GM21786 (cell line): ENCODE results near the gene NOPCHAP1.
"Not testable (repeated sequence)": the region's sequence is repeated elsewhere in the genome, so short reads cannot be mapped to it uniquely, and the experiment has no call there.

Source experiments
- ATAC-seq: cut with Tn5 transposase; IDR thresholded peaks from one replicate; pipeline ENCODE4 v1.9.1; 2021; ENCODE audit not compliant: unreplicated experiment

The NOPCHAP1 gene

GRCh38 chr12:104964167-104964855 is 21.8 kb upstream of the NOPCHAP1 start:
- no peak for ATAC-seq

DNA sequence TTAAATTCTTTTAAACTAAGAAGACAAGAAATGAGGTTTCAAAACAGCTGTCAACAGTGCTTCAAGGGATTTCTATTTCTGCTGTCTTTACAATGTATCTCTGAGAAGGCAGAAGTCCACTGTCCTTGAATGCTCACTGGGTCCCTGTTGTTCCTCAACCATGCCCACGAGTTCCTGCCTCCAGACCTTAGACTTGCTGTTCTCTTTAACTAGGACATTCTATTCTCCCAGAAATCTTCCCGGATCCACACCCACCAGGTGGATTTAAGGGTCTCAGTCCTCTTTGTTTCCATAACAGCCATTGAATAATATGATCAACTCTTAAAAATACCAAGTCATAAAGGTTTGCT is 21.3 kb upstream of the NOPCHAP1 start:
- no peak for ATAC-seq

DNA sequence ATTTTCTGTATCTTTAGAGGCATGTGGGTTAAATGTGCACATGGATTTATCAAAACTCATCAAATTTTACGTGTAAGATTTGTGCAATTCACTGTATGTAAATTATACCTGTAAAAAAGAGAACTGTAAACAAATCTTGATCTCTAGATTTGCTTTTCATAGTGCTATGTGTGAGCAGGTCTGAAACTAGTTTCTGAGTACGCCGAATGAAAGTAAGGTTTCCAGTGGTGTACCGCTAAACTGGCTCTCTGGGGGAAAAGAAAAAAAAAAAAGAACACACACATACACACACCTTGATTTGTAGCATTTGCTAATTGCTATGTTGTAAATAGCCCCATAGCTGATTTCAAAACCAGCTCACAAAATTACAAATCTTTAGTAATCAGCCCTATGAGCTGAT is 19.4 kb upstream of the NOPCHAP1 start:
- ATAC-seq: peak; percentile 91

DNA sequence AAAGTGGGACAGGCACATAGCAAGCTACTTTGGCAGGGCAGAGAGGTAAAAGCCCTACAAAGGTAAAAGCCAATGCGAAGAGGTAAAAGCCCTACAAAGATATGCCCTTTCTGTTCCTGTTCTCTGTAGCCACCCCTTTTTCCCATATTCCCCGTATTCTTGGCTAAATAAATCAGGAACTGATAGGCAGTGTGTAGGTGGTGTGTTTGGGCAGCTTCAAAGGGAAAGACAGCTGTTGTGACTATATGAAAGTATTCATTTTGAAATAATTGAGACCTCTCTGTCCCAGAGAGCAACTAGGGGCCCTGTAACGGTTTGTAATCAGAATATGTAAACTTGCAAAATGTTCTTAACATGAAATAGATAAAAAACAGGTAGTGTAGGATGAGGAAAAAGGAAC is 16.8 kb upstream of the NOPCHAP1 start:
- ATAC-seq: no peak

DNA sequence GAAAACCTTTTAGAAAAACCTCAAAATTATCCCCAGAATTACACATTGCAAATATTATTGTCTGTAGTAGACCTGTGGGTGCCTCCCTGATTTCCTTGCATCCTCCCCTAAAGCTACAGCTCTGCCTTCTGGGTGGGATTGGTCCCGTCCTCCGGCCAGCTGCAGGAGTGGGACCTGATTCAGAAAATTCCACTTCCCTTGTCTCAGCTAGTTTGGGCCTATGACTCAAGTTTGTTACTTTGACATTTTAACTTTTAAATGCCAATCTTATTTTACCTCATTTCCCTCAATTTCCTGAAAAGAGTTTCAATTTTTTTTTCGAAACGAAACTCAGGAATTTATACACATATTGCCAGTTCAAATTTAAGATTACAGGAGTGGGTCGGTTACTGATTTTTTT is 14.8 kb upstream of the NOPCHAP1 start:
- no peak for ATAC-seq

DNA sequence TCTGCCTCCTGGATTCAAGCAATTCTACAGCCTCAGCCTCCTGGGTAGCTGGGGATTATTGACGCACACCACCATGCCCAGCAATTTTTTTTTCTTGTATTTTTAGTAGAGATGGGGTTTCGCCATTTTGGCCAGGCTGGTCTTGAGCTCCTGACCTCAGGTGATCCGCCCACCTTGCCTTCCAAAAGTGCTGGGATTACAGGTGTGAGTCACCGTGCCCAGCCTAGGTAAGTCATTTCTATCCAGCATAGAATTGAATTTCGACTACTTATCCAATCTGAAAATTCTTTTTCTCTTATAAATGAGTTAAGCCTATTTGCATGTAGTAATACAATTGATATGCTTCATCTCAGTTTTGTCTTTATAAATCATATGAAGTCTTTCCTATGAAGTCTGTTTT is 12.9 kb upstream of the NOPCHAP1 start:
- ATAC-seq: no peak

DNA sequence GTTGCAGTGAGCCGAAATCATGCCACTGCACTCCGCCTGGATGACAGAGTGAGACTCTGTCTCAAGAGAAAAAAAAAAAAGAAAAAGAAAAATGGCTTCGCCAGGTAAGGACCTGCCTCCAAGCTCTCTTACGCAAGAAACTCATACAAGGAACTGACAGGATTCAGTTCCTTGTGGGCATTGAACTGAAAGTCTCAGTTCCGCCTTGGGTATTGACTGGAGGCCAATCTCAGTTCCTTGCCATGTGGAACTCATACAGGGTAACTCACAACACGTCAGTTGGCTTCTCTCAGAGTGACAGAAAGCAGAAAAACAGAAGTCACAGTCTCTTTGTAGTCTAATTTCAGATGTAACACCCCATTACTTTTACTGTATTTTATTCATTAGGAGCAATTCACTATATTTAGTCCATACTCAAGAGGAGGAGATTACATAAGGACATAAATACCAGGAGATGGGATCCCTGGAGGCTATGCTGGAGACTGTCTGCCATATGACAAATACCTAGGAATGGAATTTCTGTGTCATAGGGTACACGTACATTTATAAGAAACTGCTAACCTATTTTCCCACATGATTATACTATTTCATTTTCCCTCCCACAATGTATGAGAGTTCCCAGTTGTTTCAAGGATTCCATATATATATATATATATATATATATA is 11.4 kb upstream of the NOPCHAP1 start:
- peak; percentile 99 for ATAC-seq

DNA sequence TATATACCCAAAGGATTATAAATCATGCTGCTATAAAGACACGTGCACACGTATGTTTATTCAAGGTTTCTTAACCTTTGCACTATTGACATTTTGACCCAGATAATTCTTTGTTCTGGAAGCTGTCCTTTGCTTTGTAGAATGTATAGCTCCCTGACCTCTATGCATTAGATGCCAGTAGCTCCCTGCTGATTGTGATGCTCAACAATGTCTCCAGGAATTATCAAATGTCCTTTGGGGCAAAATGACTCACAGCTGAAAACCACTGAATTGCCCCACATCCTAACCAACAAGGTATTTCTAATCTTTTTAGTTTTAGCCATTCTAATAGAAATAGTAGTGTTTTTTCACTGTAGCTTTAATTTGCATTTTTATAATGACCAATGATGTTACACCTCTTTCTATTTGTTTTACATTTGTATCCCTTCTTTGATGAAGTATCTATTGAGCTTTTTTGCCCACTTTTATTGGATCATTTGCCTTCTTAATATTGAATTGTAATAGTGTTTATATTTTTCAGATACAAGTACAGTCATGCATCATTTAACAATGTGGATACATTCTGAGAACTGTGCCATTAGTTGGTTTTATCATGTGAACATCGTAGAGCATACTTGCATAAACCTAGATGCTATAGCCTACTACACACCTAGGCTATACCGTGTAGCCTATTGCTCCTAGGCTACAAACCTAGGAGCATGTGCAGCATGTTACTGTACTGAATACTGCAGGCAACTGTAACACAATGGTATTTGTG is 10.4 kb upstream of the NOPCHAP1 start:
- ATAC-seq: no peak

DNA sequence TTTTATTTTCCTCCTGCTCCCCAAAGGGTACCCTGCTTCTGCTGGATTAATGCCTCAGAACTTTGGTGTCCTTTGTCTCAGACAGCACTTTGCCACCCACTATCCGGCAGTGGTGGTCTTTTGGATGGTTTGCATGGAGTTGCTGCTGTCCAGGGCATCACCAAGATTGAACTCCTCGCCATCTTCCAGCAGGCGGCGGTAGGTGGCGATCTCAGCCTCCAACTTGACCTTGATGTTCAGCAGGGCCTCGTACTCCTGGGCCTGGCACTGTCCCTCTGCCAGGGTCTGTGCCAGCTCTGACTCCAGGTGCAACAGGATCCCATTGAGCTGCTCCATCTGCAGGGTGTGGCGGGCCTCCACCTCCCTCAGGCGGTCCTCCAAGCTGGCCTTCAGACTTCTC is 9.4 kb upstream of the NOPCHAP1 start:
- no peak for ATAC-seq

DNA sequence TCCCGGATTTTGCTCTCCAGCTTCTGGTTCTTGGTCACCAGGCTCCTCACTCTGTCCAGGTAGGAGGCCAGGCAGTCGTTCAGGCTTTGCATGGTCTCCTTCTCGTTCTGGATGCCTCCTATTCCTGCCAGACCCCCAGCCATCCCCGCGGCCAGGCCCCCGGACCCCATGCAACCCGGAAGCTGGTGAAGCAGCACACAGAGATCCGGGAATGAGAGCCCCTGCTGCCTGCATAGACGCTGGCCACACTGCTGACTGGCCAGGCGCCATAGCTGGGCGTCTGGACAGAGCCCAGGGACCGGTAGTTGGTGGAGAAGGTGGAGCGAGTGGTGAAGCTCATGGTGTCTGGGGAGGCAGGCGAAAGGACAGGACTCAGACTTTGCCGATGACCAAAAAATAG is 8.4 kb upstream of the NOPCHAP1 start:
- not testable (repeated sequence) for ATAC-seq

GRCh38 chr12:104985206-104985605 is 910 bp upstream of the NOPCHAP1 start:
- no peak for ATAC-seq

DNA sequence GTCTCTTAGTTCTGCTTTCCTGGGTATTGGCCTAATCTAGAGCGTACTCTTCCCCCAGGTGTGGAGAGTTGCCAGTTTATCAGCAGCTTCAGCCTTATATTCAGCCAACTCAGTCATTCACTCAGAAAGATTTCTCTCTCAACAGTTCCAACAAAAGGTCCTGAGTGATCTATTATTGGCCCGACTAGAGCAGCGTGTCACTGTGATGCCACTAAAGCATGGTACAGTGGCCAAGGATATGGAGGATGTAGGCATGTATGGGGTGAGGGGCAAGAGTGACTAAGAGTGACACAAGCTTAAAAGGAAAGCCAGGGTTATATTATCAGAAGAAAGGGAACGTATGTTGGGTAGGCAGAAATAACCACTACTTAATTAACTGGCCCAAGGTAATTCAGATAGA is 4.8 kb downstream of the NOPCHAP1 start:
- no peak for ATAC-seq

DNA sequence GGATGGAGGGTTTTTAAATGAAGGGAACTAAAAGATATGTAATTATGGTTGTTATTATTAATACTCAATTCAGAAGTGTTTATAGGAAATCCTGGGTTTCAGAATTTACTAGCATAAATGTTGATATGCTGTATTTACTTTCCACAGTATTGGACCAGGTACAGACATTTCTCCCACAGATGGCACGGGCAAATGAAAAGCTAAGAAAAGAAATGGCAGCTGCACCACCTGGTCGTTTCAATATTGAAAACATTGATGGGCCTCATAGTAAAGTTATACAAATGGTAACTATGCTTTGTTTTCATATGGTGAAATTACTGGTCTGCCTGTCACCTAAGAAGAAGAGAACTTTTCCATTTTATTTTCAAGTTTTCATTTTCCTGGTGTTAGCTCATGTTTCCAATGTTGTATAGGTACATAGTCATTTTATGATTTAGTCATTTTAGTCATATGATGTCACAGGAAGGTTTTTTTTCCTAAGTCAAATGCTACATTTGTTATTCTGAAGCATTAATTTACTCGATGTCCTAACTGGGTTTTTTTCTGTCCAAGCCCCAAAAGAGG is 5.5 kb downstream of the NOPCHAP1 start:
- no peak for ATAC-seq

GRCh38 chr12:104994336-104994735 is 8.2 kb downstream of the NOPCHAP1 start:
- ATAC-seq: no peak

DNA sequence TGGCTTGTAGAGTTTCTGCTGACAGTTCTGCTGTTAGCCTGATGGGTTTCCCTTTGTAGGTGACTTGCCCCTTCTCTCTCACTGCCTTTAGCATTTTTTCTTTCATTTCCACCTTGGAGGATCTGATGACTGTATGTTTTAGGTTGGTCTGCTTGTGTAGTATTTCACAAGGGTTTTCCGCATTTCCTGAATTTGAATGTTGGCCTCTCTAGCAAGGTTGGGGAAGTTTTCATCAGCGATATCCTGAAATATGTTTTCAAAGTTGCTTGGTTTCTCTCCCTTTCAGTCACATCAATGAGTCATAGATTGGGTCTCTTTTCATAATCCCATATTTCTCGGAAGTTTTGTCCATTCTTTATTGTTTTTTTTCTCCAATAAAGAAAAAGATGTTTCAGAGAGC is 11.4 kb downstream of the NOPCHAP1 start:
- no peak for ATAC-seq

GRCh38 chr12:104998423-104999346 is 12.6 kb downstream of the NOPCHAP1 start:
- ATAC-seq: no peak

- ATAC-seq: no peak
Observed at GRCh38 chr12:104999347-104999685, 13.2 kb downstream of the NOPCHAP1 start.

GRCh38 chr12:105001476-105001875 is 15.4 kb downstream of the NOPCHAP1 start:
- ATAC-seq: no peak

GRCh38 chr12:105013892-105014291 is 27.8 kb downstream of the NOPCHAP1 start:
- no peak for ATAC-seq

- ATAC-seq: no peak
Observed at GRCh38 chr12:105014603-105015002, 28.5 kb downstream of the NOPCHAP1 start.

GRCh38 chr12:105015543-105015942 is 29.4 kb downstream of the NOPCHAP1 start:
- ATAC-seq: no peak
